Measurements from ENCODE around the gene EEF1A1. TPM values are rescaled to one million over a fixed set of nuclear protein-coding genes. Genes with fewer than 3 reads are reported as not detected.

EEF1A1 gene
- total RNA-seq (2021; ENCODE audit: unreplicated experiment) (12,560 TPM), Bru-seq, nascent RNA (percentile 100 among the genes with signal in this experiment), BruChase-seq, experiment 1, labeled RNA remaining after a 6-hour chase (percentile 100 among the genes with signal in this experiment), BruChase-seq, experiment 2, labeled RNA remaining after a 2-hour chase (percentile 100 among the genes with signal in this experiment)
- 13,732 and 15,309 TPM in 2 replicates for polyA plus RNA-seq (2012)
- long read RNA-seq, full-length matches to known transcripts: 3,449 of 5,114 reads
- long read RNA-seq, partial matches to known transcripts: 1,010 of 5,114 reads
- long read RNA-seq, other reads (novel, unspliced or antisense): 655 of 5,114 reads

DNA sequence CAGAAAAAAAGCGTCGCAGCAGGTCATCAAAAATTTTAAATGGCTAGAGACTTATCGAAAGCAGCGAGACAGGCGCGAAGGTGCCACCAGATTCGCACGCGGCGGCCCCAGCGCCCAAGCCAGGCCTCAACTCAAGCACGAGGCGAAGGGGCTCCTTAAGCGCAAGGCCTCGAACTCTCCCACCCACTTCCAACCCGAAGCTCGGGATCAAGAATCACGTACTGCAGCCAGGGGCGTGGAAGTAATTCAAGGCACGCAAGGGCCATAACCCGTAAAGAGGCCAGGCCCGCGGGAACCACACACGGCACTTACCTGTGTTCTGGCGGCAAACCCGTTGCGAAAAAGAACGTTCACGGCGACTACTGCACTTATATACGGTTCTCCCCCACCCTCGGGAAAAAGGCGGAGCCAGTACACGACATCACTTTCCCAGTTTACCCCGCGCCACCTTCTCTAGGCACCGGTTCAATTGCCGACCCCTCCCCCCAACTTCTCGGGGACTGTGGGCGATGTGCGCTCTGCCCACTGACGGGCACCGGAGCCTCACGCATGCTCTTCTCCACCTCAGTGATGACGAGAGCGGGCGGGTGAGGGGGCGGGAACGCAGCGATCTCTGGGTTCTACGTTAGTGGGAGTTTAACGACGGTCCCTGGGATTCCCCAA is at the start of gene EEF1A1:
EEF1A1 (minus strand) TSS at position 345 of the 663 bp plus-strand sequence. CDS start 1,006 bp downstream, outside the sequence.
- BruUV-seq (replicated peaks): no TSS peak
- Histone ChIP-seq H3K4me2 (ENCODE audit: low read length) (peak within 1 kb of the TSS; percentile 92), H3K9me2 (ENCODE audit: insufficient read depth) (no peaks in the 10 kb centered on the region), H3K27me3 (ENCODE audit: insufficient read depth, low read length) (no peaks in the 10 kb centered on the region), H3K4me3 (replicated peaks in 1 of 2; ENCODE audit: low read depth in 1 of 2, low read length in 2 of 2) (peak within 1 kb of the TSS; percentile 91 to 99), H3K4me1 (ENCODE audit: control insufficient read depth in 1 of 2, insufficient read depth in 2 of 2, low read length in 2 of 2) (peaks cover 18 to 59% of the 10 kb centered on the region in 2 experiments; a peak in 3 of 4 replicates), H3K27ac (ENCODE audit: low read depth, low read length) (peak within 1 kb of the TSS; percentile 97), H2AFZ (ENCODE audit: low read depth, low read length, poor library complexity, severe bottlenecking) (no peak within 1 kb of the TSS), H3K36me3 (ENCODE audit: control insufficient read depth in 1 of 2, insufficient read depth in 2 of 2, low read length in 2 of 2) (peaks cover 16 to 40% of the 10 kb centered on the region in 2 experiments), H4K20me1 (ENCODE audit: insufficient read depth) (peaks cover 12% of the 10 kb centered on the region; the same call in 1 of the 2 replicates), H3K79me2 (ENCODE audit: insufficient read depth, low read length) (peaks cover 52% of the 10 kb centered on the region), H3K9ac (ENCODE audit: low read length) (peak within 1 kb of the TSS; percentile 100), H3K9me3 (ENCODE audit: control insufficient read depth in 1 of 2, insufficient read depth in 1 of 2, low read depth in 1 of 2, low read length in 2 of 2) (no peaks in the 10 kb centered on the region)
- TF ChIP-seq POLR2AphosphoS5 (IDR thresholded peaks at IDR 0.05; ENCODE audit: low read depth, low read length) (peak; percentile 100), FOSL1 (IDR thresholded peaks at IDR 0.05; ENCODE audit: low read depth) (no peak), YY1 (IDR thresholded peaks at IDR 0.05; ENCODE audit: extremely low read depth, insufficient replicate concordance, low read depth, low read length) (peak; percentile 74), POLR2A (IDR thresholded peaks at IDR 0.05; ENCODE audit: borderline replicate concordance, extremely low read depth, insufficient read depth, insufficient read length) (peak; percentile 98), ZFX (IDR thresholded peaks at IDR 0.05) (peak; percentile 98), TCF7L2 (IDR thresholded peaks at IDR 0.05; ENCODE audit: borderline replicate concordance, extremely low read depth, insufficient read depth, insufficient read length) (peak; percentile 62)
- TF ChIP-seq, protein P1, sequence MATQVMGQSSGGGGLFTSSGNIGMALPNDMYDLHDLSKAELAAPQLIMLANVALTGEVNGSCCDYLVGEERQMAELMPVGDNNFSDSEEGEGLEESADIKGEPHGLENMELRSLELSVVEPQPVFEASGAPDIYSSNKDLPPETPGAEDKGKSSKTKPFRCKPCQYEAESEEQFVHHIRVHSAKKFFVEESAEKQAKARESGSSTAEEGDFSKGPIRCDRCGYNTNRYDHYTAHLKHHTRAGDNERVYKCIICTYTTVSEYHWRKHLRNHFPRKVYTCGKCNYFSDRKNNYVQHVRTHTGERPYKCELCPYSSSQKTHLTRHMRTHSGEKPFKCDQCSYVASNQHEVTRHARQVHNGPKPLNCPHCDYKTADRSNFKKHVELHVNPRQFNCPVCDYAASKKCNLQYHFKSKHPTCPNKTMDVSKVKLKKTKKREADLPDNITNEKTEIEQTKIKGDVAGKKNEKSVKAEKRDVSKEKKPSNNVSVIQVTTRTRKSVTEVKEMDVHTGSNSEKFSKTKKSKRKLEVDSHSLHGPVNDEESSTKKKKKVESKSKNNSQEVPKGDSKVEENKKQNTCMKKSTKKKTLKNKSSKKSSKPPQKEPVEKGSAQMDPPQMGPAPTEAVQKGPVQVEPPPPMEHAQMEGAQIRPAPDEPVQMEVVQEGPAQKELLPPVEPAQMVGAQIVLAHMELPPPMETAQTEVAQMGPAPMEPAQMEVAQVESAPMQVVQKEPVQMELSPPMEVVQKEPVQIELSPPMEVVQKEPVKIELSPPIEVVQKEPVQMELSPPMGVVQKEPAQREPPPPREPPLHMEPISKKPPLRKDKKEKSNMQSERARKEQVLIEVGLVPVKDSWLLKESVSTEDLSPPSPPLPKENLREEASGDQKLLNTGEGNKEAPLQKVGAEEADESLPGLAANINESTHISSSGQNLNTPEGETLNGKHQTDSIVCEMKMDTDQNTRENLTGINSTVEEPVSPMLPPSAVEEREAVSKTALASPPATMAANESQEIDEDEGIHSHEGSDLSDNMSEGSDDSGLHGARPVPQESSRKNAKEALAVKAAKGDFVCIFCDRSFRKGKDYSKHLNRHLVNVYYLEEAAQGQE (IDR thresholded peaks at IDR 0.05; ENCODE audit: low read depth): no peak
- TF ChIP-seq, protein P2, sequence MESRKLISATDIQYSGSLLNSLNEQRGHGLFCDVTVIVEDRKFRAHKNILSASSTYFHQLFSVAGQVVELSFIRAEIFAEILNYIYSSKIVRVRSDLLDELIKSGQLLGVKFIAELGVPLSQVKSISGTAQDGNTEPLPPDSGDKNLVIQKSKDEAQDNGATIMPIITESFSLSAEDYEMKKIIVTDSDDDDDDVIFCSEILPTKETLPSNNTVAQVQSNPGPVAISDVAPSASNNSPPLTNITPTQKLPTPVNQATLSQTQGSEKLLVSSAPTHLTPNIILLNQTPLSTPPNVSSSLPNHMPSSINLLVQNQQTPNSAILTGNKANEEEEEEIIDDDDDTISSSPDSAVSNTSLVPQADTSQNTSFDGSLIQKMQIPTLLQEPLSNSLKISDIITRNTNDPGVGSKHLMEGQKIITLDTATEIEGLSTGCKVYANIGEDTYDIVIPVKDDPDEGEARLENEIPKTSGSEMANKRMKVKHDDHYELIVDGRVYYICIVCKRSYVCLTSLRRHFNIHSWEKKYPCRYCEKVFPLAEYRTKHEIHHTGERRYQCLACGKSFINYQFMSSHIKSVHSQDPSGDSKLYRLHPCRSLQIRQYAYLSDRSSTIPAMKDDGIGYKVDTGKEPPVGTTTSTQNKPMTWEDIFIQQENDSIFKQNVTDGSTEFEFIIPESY (IDR thresholded peaks at IDR 0.05; ENCODE audit: extremely low read depth, insufficient replicate concordance, low read length): peak; percentile 60
- intact Hi-C loops (cut with micrococcal nuclease): loop anchor here (1.0 to 5.0 kb wide), 4 partner anchors 46 to 131 kb away; no protein-coding TSS in a partner anchor
- ChIA-PET RAD21 (ENCODE audit: low non-redundant PET in 1 of 2, low total read pairs in 2 of 2, uncharacterized antibody in 2 of 2, unreplicated experiment in 2 of 2) (interaction anchor here (0.9 to 1.3 kb wide), 3 partner anchors 60 to 91 kb away, joined by 3 to 4 read pairs (median 3); no protein-coding TSS in a partner anchor), POLR2A (interaction anchor here (0.6 to 5.2 kb wide), 36 partner anchors 8 to 176 kb away, joined by 3 to 68 read pairs (median 5); partner anchors contain the start of genes MTO1 and SLC17A5), CTCF (interaction anchor here (1.0 to 1.3 kb wide), 3 partner anchors 45 to 133 kb away, joined by 3 read pairs; no protein-coding TSS in a partner anchor)
- peak; percentile 99 for DNase-seq (ENCODE audit: low read depth, low spot score)
- peak; percentile 76 for ATAC-seq
